Uterus (tissue), 4 donors: ENCODE measurements around the gene AEBP1. TPM values are rescaled to one million over a fixed set of nuclear protein-coding genes. Genes with fewer than 3 reads are reported as not detected.

Source experiments
- DNase-seq, 2 donors: peaks; one replicate each; pipeline ENCODE4 v3.0.0-alpha.2; 2019 to 2020
- H3K27ac ChIP-seq, 2 donors: fragments of 200-600 bp; sonication (generic); 1 replicate in 1 of 2; 2 replicates in 1 of 2; pipeline ENCODE4 v1.5.1; 2016 to 2018
- H3K27me3 ChIP-seq, 2 donors: fragments of 200-600 bp; sonication (generic); one replicate each; pipeline ENCODE4 v1.5.1; 2018 to 2019; ENCODE audit warnings: control low read depth in 1 of 2
- H3K36me3 ChIP-seq, 2 donors: fragments of 200-600 bp; sonication (generic); one replicate each; pipeline ENCODE4 v1.5.1; 2019; ENCODE audit warnings: control low read depth in 1 of 2
- H3K4me1 ChIP-seq, 2 donors: fragments of 200-600 bp; sonication (generic); one replicate each; pipeline ENCODE4 v1.5.1; 2018 to 2019; ENCODE audit warnings: control low read depth in 1 of 2
- H3K4me3 ChIP-seq, 2 donors: fragments of 200-600 bp; sonication (generic); 1 replicate in 1 of 2; 2 replicates in 1 of 2; pipeline ENCODE4 v1.5.1; 2018 to 2019; ENCODE audit warnings: mild to moderate bottlenecking in 1 of 2
- H3K9me3 ChIP-seq, 2 donors: fragments of 200-600 bp; sonication (generic); one replicate each; pipeline ENCODE4 v1.5.1; 2019; ENCODE audit warnings: control low read depth in 1 of 2
- POLR2A ChIP-seq, 2 donors: fragments of 450-650 bp; IDR thresholded peaks; one replicate each; pipeline ENCODE4 v1.6.1; 2016; ENCODE audit warnings: antibody characterized with exemption in 2 of 2, mild to moderate bottlenecking in 1 of 2, moderate library complexity in 1 of 2
- intact Hi-C: fragments of 100-400 bp; cut with DNase I; formaldehyde crosslinking; loops from one replicate; pipeline ENCODE4 v1.15.1; 2023; ENCODE audit warnings: low total_unique reads
- total RNA-seq, 4 donors: library from RNA; depleted of rRNA in 3 of 4; stranded (reverse); fragments of >200 nt in 3 of 4; gene quantifications; one replicate each; pipeline versions ENCODE4 v1.1.0 to v1.2.4, GENCODE V29; 2014 to 2023
- TF ChIP-seq, protein P1 (sequence below), 4 experiments: fragments of 200-600 bp in 2 of 4; fragments of 450-650 bp in 2 of 4; sonication (generic) in 2 of 4; IDR thresholded peaks; one replicate each; pipeline ENCODE4 v1.5.1; 2016 to 2019; ENCODE audit warnings: antibody characterized with exemption in 4 of 4, mild to moderate bottlenecking in 2 of 4, moderate library complexity in 1 of 4
- donor health status: DM: yes; HTN: yes; CAD: no.

AEBP1 gene
- total RNA-seq, 4 donors from 2014 or later, result 88.9 to 395 (median 303) TPM

DNA sequence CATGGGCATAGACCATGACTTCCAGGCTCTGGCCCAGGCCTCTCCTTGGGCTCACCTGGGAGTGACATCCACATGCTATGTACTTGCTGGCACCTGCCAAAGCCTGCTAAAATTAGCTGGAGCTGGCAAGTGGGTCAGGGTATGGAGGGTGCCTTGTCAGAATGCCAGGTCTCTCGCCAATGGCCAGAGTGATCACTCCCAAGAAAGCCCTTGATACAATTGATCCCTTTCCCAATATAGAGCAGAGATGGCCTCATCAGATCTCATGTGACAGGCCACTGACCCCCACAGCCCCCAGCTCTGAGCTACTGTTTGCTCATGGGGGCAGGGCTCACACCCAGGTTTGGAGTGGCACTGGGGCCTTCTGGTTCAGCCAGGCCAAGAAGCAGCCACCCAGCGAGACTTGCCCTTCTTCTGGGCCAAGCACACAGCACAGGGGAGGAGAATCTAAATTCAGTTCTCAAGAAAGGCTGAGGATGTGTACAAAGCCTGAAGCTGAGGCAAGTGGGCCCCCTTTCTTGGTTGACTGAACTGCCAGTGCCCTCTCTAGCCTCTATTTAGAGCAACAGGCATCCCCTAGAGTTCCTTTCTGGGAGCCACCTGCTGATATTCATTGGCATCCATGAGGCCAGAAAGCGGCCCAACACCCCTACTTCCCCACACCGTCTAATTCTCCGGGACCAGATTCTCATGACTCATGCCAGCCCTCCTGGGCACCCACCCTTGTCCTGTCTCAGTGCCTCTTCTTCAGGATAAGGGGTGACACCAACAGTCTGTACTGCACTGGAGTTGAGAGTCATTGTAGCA is 55.9 kb downstream of the AEBP1 start:
- H3K4me3 ChIP-seq, result no peak overlapping the region
- H3K27ac ChIP-seq, result no peak overlapping the region
- intact Hi-C loops, result no loop called here
- H3K9me3 ChIP-seq, result no peaks in the 10 kb centered on the region
- no peaks in the 10 kb centered on the region for H3K4me1 ChIP-seq
- H3K27me3 ChIP-seq, result no peaks in the 10 kb centered on the region
- DNase-seq, result no peak
- TF ChIP-seq, protein P1, sequence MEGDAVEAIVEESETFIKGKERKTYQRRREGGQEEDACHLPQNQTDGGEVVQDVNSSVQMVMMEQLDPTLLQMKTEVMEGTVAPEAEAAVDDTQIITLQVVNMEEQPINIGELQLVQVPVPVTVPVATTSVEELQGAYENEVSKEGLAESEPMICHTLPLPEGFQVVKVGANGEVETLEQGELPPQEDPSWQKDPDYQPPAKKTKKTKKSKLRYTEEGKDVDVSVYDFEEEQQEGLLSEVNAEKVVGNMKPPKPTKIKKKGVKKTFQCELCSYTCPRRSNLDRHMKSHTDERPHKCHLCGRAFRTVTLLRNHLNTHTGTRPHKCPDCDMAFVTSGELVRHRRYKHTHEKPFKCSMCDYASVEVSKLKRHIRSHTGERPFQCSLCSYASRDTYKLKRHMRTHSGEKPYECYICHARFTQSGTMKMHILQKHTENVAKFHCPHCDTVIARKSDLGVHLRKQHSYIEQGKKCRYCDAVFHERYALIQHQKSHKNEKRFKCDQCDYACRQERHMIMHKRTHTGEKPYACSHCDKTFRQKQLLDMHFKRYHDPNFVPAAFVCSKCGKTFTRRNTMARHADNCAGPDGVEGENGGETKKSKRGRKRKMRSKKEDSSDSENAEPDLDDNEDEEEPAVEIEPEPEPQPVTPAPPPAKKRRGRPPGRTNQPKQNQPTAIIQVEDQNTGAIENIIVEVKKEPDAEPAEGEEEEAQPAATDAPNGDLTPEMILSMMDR (IDR thresholded peaks at IDR 0.05), result no peak
- no peak for TF ChIP-seq POLR2A (IDR thresholded peaks at IDR 0.05)
- no peaks in the 10 kb centered on the region for H3K36me3 ChIP-seq

DNA sequence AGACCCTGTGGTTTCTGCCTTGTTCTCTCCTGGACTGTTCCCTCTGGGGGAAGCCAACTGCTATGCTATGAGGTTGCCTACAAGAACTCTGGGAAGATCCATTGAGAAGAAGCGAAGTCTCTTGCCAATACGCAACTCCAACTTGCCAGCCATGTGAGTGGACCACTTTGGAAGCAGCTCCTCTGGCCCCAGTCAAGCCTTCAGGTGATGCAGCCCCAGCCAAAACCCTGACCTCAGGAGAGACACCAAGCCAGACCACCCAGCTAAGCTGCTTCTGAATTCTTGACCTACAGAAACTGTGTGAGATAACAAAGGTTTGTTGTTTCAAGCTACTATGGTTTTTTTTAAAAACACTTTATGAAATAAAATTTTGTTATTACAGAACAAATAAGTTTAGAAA is 57.2 kb downstream of the AEBP1 start:
- Histone ChIP-seq H3K27ac (no peak overlapping the region), H3K9me3 (no peaks in the 10 kb centered on the region), H3K36me3 (no peaks in the 10 kb centered on the region), H3K4me3 (no peak overlapping the region), H3K27me3 (no peaks in the 10 kb centered on the region), H3K4me1 (no peaks in the 10 kb centered on the region)
- intact Hi-C loops, result no loop called here
- no peak for DNase-seq
- TF ChIP-seq POLR2A (IDR thresholded peaks at IDR 0.05), result no peak
- TF ChIP-seq, protein P1 (IDR thresholded peaks at IDR 0.05), result no peak

DNA sequence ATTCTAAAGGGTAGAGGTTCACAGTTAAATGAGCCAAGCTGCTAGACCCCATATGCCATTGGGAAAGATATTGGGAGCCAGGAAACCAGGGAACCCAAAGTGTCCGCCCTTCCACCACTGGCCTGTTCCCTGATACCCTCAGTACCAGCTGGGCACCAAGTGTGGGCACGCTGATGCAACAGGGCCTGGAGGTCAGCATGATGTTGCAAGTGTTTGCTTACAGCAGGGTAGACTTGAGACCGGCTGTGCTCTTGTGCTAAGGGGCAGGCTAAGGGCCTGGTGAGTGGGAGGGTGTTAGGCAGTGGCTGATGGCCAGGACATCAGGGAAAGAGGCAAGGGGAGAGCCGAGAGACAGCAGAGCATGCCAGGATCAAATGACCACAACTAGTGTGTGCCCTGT is 58.0 kb downstream of the AEBP1 start:
- DNase-seq, result no peak
- Histone ChIP-seq H3K4me3 (no peak overlapping the region), H3K4me1 (no peaks in the 10 kb centered on the region), H3K27ac (no peak overlapping the region), H3K36me3 (no peaks in the 10 kb centered on the region), H3K27me3 (no peaks in the 10 kb centered on the region), H3K9me3 (no peaks in the 10 kb centered on the region)
- TF ChIP-seq, protein P1 (IDR thresholded peaks at IDR 0.05), result no peak
- no peak for TF ChIP-seq POLR2A (IDR thresholded peaks at IDR 0.05)
- intact Hi-C loops, result no loop called here

DNA sequence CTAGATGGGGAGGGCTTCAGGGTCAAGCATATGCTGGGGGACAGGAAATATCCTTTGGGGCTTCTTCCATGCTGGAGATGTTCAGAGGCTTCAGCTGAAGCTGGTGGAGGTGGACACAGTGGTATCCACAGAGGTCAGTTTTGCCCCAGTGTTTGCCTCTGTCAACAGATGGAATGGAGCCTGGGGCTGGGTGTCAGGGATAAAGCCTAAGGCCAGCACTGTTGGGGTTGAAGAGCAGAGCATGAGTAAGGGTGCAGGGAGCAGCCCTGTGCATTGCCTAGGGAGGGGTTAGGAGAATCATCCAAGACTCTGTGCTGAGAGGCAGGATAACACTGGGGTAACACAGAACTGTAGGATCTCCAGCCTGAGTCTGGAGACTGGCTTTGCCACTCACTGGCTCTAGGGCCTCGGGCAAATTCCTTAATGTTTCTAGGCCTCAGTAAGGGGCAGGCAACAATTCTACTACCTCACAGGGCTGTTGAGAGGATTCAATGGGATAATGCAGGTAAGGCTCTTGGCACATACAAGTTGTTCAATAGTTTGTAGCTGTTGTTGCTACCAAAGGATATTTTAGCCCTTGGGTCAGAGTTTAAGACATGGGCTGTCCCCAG is 58.7 kb downstream of the AEBP1 start:
- no peak overlapping the region for H3K4me3 ChIP-seq
- H3K27ac ChIP-seq, result no peak overlapping the region
- no peaks in the 10 kb centered on the region for H3K27me3 ChIP-seq
- TF ChIP-seq POLR2A (IDR thresholded peaks at IDR 0.05), result no peak
- TF ChIP-seq, protein P1 (IDR thresholded peaks at IDR 0.05), result no peak
- intact Hi-C loops, result no loop called here
- H3K36me3 ChIP-seq, result no peaks in the 10 kb centered on the region
- no peaks in the 10 kb centered on the region for H3K9me3 ChIP-seq
- no peaks in the 10 kb centered on the region for H3K4me1 ChIP-seq
- DNase-seq, result no peak

DNA sequence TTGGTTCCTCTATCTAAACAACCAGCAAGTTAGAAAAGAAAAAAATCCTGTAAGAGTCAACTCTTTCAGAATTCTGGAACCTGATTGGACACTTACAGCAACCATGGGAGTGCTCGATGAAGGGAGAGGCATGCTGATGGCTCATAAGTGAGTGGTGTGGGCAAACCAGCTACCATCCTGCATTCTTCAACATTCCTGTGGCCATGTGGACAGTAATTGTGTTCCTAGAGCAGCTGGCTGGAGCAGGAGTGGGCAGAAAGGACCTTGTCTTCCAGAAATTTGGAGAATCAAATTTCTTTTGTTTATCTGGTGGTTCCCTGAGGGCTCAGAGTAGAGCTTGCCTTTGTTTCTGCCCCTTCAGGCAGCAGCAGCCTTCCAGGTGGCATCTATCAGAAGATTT is 59.4 kb downstream of the AEBP1 start:
- Histone ChIP-seq H3K9me3 (no peaks in the 10 kb centered on the region), H3K4me3 (no peak overlapping the region), H3K36me3 (no peaks in the 10 kb centered on the region), H3K27ac (no peak overlapping the region), H3K4me1 (no peaks in the 10 kb centered on the region), H3K27me3 (no peaks in the 10 kb centered on the region)
- TF ChIP-seq POLR2A (IDR thresholded peaks at IDR 0.05), result no peak
- TF ChIP-seq, protein P1 (IDR thresholded peaks at IDR 0.05), result no peak
- intact Hi-C loops, result no loop called here
- DNase-seq, result no peak
